Esophagus squamous epithelium (tissue), 4 donors: ENCODE measurements around the gene SLC35F3.

ENCODE experiments used
- POLR2A ChIP-seq, 4 donors: fragments of 450-650 bp; IDR thresholded peaks; one replicate each; pipeline ENCODE4 v1.6.1; 2017; ENCODE audit warnings: antibody characterized with exemption in 4 of 4, mild to moderate bottlenecking in 4 of 4, moderate library complexity in 3 of 4
- TF ChIP-seq, protein P1 (sequence below), 6 experiments: fragments of 450-650 bp in 4 of 6; fragments of 200-600 bp in 2 of 6; sonication (generic) in 2 of 6; IDR thresholded peaks; one replicate each; pipeline ENCODE4 v1.5.1; 2016 to 2019; ENCODE audit warnings: antibody characterized with exemption in 6 of 6, mild to moderate bottlenecking in 4 of 6, moderate library complexity in 4 of 6

DNA sequence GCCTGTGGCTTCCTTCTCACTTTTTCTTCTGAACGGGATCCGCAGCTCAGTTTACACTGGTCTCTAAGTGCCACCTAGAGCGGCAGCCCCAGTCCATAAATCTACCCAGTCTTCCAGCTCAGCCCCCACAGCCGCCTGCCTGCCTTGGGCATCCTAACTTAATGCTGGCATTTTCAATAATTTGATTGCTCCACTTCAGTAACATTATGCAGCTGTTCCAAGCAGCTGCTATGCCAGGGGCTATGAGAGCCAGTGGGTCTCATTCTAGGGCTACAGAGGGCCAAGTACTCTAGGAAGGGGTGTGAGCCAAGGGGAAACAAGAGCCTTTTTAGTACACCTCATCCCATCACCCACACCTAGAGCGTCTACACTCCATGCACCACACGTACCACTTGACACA, 420.3 kb downstream of the SLC35F3 start:
- TF ChIP-seq, protein P1, sequence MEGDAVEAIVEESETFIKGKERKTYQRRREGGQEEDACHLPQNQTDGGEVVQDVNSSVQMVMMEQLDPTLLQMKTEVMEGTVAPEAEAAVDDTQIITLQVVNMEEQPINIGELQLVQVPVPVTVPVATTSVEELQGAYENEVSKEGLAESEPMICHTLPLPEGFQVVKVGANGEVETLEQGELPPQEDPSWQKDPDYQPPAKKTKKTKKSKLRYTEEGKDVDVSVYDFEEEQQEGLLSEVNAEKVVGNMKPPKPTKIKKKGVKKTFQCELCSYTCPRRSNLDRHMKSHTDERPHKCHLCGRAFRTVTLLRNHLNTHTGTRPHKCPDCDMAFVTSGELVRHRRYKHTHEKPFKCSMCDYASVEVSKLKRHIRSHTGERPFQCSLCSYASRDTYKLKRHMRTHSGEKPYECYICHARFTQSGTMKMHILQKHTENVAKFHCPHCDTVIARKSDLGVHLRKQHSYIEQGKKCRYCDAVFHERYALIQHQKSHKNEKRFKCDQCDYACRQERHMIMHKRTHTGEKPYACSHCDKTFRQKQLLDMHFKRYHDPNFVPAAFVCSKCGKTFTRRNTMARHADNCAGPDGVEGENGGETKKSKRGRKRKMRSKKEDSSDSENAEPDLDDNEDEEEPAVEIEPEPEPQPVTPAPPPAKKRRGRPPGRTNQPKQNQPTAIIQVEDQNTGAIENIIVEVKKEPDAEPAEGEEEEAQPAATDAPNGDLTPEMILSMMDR (IDR thresholded peaks at IDR 0.05), result no peak
- TF ChIP-seq POLR2A (IDR thresholded peaks at IDR 0.05), result no peak
